ENCODE measurements around the gene CTDSPL. TPM values are rescaled to one million over a fixed set of nuclear protein-coding genes. Genes with fewer than 3 reads are reported as not detected.

The CTDSPL gene
- total RNA-seq, 3 donors from 2014 or later (not counting 1 experiment from before 2014, with no cell fraction given), result 0.50 to 3.4 (median 1.8) TPM

- TF ChIP-seq CTCF (IDR thresholded peaks at IDR 0.05), result no peak
- 70% methylated on average over 2 of the region's 3 CpGs for WGBS (ENCODE audit: insufficient coverage)
- Mint-ChIP-seq H3K27me3 (ENCODE audit: low read depth in 2 of 2) (no peaks in the 10 kb centered on the region), H3K9me3 (peaks cover 0 to 3% of the 10 kb centered on the region in 2 donors), H3K4me1 (peaks cover 15 to 54% of the 10 kb centered on the region in 2 donors), H3K27ac (peak overlapping the region in 1 of 2 donors; percentile 99), H3K4me3 (no peak overlapping the region), H3K36me3 (peaks cover 3% of the 10 kb centered on the region)
- Histone ChIP-seq H3K4me1 (ENCODE audit: control insufficient read depth, insufficient read depth, low read length) (peaks cover 22% of the 10 kb centered on the region), H3K27me3 (ENCODE audit: control insufficient read depth, insufficient read depth, low read length) (no peaks in the 10 kb centered on the region), H3K27ac (ENCODE audit: low read length) (no peak overlapping the region), H3K36me3 (ENCODE audit: control insufficient read depth, insufficient read depth, low read length) (peaks cover 20% of the 10 kb centered on the region), H3K4me3 (ENCODE audit: low read length) (no peak overlapping the region), H3K9me3 (ENCODE audit: control insufficient read depth, insufficient read depth, low read length) (peaks cover 3% of the 10 kb centered on the region)
- intact Hi-C loops (cut with micrococcal nuclease), result no loop called here
- DNase-seq (no peak), ATAC-seq (no peak)
Observed at GRCh38 chr3:38020342-38020726, 158.7 kb downstream of the CTDSPL start.

- H3K9me3 Mint-ChIP-seq, result peaks cover 0 to 3% of the 10 kb centered on the region in 2 donors
- H3K4me1 Mint-ChIP-seq, result peaks cover 22 to 61% of the 10 kb centered on the region in 2 donors
- H3K27ac Mint-ChIP-seq, result peak overlapping the region; percentile 30 to 99
Observed at GRCh38 chr3:38021196-38021595, 159.5 kb downstream of the CTDSPL start.

GRCh38 chr3:38022301-38022700 lies 160.6 kb downstream of the CTDSPL start:
- intact Hi-C loops (cut with micrococcal nuclease), result no loop called here
- Histone ChIP-seq H3K27me3 (ENCODE audit: control insufficient read depth, insufficient read depth, low read length) (no peaks in the 10 kb centered on the region), H3K4me3 (ENCODE audit: low read length) (no peak overlapping the region), H3K36me3 (ENCODE audit: control insufficient read depth, insufficient read depth, low read length) (peaks cover 6% of the 10 kb centered on the region), H3K9me3 (ENCODE audit: control insufficient read depth, insufficient read depth, low read length) (no peaks in the 10 kb centered on the region), H3K27ac (ENCODE audit: low read length) (no peak overlapping the region), H3K4me1 (ENCODE audit: control insufficient read depth, insufficient read depth, low read length) (peaks cover 32% of the 10 kb centered on the region)
- peak overlapping the region; percentile 30 to 99 for H3K27ac Mint-ChIP-seq
- H3K4me1 Mint-ChIP-seq, result peaks cover 22 to 57% of the 10 kb centered on the region in 2 donors
- H3K9me3 Mint-ChIP-seq, result no peaks in the 10 kb centered on the region
- no peaks in the 10 kb centered on the region for H3K27me3 Mint-ChIP-seq (ENCODE audit: low read depth in 2 of 2)
- 56% methylated on average over 3 of the region's 3 CpGs for WGBS (ENCODE audit: insufficient coverage)
- no peak overlapping the region for H3K4me3 Mint-ChIP-seq
- TF ChIP-seq CTCF (IDR thresholded peaks at IDR 0.05), result no peak
- ATAC-seq (no peak), DNase-seq (no peak)
- no peaks in the 10 kb centered on the region for H3K36me3 Mint-ChIP-seq

More at GRCh38 chr3:38021196-38021595, 159.5 kb downstream of the CTDSPL start:
- H3K9me3 ChIP-seq (ENCODE audit: control insufficient read depth, insufficient read depth, low read length), result peaks cover 3% of the 10 kb centered on the region
- intact Hi-C loops (cut with micrococcal nuclease), result no loop called here
- no peak for TF ChIP-seq CTCF (IDR thresholded peaks at IDR 0.05)
- no peaks in the 10 kb centered on the region for H3K36me3 Mint-ChIP-seq
- H3K4me3 ChIP-seq (ENCODE audit: low read length), result no peak overlapping the region
- no peaks in the 10 kb centered on the region for H3K27me3 ChIP-seq (ENCODE audit: control insufficient read depth, insufficient read depth, low read length)
- peaks cover 31% of the 10 kb centered on the region for H3K4me1 ChIP-seq (ENCODE audit: control insufficient read depth, insufficient read depth, low read length)
- WGBS (ENCODE audit: insufficient coverage), result 89% methylated on average over 4 of the region's 4 CpGs
- ATAC-seq (no peak), DNase-seq (no peak)
- H3K36me3 ChIP-seq (ENCODE audit: control insufficient read depth, insufficient read depth, low read length), result peaks cover 13% of the 10 kb centered on the region
- H3K27me3 Mint-ChIP-seq (ENCODE audit: low read depth in 2 of 2), result no peaks in the 10 kb centered on the region
- H3K27ac ChIP-seq (ENCODE audit: low read length), result no peak overlapping the region
- no peak overlapping the region for H3K4me3 Mint-ChIP-seq
